BJ (cell line): ENCODE results near the gene TMEM120B. TPM values are rescaled to one million over a fixed set of nuclear protein-coding genes. Genes with fewer than 3 reads are reported as not detected.

Experiments used
- CTCF ChIA-PET: fragments of 350-600 bp; formaldehyde crosslinking; extraction: SDS; loops from one replicate; lab custom pipeline; 2021; ENCODE audit warnings: antibody characterized with exemption, inconsistent platforms; lab: Yijun Ruan, JAX
- POLR2A ChIA-PET: fragments of 300-600 bp; sonication (Branson Sonifier 250); formaldehyde crosslinking; extraction: SDS; loops from one replicate; lab custom pipeline; 2021; ENCODE audit warnings: antibody characterized with exemption; lab: Charles Lee
- DNase-seq: peaks from one replicate; pipeline ENCODE4 v3.0.0-alpha.2; 2011; ENCODE audit warnings: low read depth
- H3K27me3 ChIP-seq: 2 replicates; pipeline ENCODE4 v1.6.0; 2011; ENCODE audit warnings: low read length; ENCODE audit not compliant: control insufficient read depth, insufficient read depth
- H3K36me3 ChIP-seq: 2 replicates; pipeline ENCODE4 v1.5.1; 2011; ENCODE audit warnings: low read length; ENCODE audit not compliant: control insufficient read depth, insufficient read depth
- H3K4me3 ChIP-seq: 2 replicates; pipeline ENCODE4 v1.5.1; 2011; ENCODE audit warnings: low read depth, mild to moderate bottlenecking, control low read depth, low read length
- polyA plus RNA-seq: library from polyadenylated mRNA; depleted of rRNA; stranded (reverse); fragments of >200 nt; gene quantifications from 2 replicates; pipeline ENCODE4 v1.2.3, GENCODE V29; 2011
- TF ChIP-seq, protein P1 (sequence below): IDR thresholded peaks from 2 replicates; pipeline ENCODE4 v1.5.1; 2011; ENCODE audit warnings: low read depth, mild to moderate bottlenecking, control low read depth, inconsistent platforms, low read length, moderate library complexity; ENCODE audit not compliant: insufficient read depth

The TMEM120B gene
- polyA plus RNA-seq, 1 experiment = 11.4 TPM

DNA sequence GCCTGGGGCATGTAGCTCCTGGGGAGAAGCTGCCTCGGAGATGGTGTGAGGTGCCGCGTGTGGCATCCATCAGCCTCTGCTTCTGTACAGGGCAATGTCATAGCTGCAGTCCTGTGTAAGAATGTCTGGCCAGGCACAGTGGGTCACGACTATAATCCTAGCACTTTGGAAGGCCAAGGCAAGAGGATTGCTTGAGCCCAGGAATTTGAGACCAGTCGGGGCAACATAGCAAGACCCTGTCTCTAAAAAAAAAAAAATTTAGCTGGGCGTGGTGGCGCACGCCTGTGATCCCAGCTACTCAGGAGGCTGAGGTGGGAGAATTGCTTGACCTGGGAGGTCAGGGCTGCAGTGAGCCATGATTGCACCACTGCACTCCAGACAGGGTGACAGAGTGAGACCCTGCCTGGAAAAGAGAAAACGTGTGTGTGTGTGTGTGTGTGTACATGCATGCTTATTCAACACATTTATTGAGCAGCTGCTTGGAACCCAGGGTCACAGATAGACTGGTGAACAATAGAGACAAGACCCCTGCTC lies 56.8 kb downstream of the TMEM120B start:
- CTCF ChIA-PET = interaction anchor here (1.2 kb wide), 1 partner anchor 25 kb away, joined by 14 read pairs; the partner anchor contains the start of gene RHOF
- TF ChIP-seq, protein P1, sequence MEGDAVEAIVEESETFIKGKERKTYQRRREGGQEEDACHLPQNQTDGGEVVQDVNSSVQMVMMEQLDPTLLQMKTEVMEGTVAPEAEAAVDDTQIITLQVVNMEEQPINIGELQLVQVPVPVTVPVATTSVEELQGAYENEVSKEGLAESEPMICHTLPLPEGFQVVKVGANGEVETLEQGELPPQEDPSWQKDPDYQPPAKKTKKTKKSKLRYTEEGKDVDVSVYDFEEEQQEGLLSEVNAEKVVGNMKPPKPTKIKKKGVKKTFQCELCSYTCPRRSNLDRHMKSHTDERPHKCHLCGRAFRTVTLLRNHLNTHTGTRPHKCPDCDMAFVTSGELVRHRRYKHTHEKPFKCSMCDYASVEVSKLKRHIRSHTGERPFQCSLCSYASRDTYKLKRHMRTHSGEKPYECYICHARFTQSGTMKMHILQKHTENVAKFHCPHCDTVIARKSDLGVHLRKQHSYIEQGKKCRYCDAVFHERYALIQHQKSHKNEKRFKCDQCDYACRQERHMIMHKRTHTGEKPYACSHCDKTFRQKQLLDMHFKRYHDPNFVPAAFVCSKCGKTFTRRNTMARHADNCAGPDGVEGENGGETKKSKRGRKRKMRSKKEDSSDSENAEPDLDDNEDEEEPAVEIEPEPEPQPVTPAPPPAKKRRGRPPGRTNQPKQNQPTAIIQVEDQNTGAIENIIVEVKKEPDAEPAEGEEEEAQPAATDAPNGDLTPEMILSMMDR = no peak
- POLR2A ChIA-PET = no interaction called here
- Histone ChIP-seq H3K27me3 (no peaks in the 10 kb centered on the region), H3K36me3 (no peaks in the 10 kb centered on the region; the same call in 1 of the 2 replicates), H3K4me3 (no peak overlapping the region)
- no peak for DNase-seq

DNA sequence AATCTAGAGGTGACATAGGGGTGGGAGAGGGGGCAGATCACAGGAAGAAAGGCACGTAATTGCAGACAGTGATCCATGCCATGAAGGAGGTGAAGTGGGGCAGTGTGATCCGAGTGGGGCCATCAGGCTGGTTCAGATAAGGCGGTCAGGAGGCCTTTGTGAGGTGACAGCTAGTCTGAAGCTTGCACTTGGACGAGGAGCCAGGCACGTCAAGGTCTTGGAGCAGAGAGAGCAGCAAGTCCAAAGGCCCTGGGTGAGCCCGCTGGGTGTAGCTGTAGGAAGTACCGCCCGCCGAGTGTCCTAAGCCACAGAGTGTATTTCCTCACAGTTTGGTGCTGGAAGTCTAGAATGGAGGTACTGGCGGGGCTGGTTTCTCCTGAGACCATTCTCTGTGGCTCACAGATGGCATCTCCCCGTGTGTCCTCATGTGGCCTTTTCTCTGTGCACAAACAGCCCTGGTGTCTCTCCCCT lies 57.3 kb downstream of the TMEM120B start:
- ChIA-PET POLR2A (no interaction called here), CTCF (interaction anchor here (1.2 kb wide), 1 partner anchor 25 kb away, joined by 14 read pairs; the partner anchor contains the start of gene RHOF)
- Histone ChIP-seq H3K27me3 (no peaks in the 10 kb centered on the region), H3K36me3 (peaks cover 3% of the 10 kb centered on the region; the same call in 1 of the 2 replicates), H3K4me3 (no peak overlapping the region)
- no peak for DNase-seq
- TF ChIP-seq, protein P1 = no peak

DNA sequence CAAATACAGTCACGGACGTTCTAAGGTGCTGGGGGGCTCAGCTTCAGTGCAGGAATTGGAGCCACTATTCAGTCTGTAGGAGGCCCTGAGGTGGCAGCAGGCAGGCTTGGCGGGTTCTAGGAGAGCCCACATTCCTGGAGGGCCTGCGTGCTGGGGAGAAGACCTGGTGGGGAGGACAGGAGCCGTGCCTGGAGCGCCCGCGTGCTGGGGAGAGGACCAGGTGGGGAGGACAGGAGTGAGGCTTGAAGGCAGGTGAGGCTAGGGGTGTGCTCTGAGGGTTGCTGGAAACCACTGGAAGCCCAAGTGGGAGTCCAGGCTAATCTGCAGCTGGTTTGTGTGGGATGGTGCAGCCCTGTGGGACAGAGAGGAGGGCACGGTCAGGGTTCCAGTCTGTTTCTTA lies 57.8 kb downstream of the TMEM120B start:
- H3K4me3 ChIP-seq = no peak overlapping the region

DNA sequence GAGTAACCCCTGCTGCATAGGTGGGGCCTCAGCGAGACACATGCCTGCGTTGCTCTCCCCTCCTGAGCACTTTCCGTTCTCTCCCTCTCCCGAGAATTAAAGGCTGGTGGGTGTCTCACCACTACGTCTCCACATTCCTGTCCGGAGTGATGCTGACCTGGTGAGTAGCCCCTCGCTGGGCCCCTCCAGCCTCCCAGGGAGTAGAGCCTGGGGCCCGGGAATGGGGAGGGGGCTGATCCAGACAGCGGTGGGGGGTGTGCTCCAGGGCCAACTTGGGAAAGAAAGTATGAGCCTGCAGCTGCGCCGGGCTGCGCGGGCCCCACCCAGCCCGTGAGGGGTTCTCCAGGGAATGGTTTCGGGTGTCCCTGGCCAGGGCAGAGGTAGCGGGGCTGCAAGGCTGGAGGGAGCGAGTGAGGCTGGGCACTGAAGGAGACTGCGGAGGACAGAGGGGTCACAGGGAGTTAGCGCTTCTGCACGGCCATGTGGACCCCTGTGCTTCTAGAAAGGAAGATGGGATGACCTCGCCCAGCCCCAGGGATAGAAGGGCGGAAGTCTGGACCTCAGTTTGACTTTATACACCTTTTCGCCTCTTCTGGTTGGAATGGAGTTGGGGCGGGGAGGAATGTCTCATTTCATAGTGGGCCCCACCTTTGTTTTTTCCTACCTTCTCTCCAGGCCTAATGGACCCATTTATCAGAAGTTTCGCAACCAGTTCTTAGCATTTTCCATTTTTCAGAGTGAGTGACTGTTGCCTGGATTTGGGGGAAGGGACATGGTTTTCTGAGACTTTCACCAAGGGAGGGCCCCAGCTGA lies 58.5 kb downstream of the TMEM120B start:
- TF ChIP-seq, protein P1 = no peak
- H3K27me3 ChIP-seq = no peaks in the 10 kb centered on the region
- POLR2A ChIA-PET = interaction anchor here (0.6 kb wide), 1 partner anchor 39 kb away, joined by 17 read pairs; no protein-coding TSS in a partner anchor
- H3K36me3 ChIP-seq = peaks cover 3% of the 10 kb centered on the region; the same call in 1 of the 2 replicates
- no peak overlapping the region for H3K4me3 ChIP-seq
- DNase-seq = no peak
- CTCF ChIA-PET = interaction anchor here (1.1 to 17.3 kb wide), 3 partner anchors 20 to 74 kb away, joined by 3 to 322 read pairs (median 131); partner anchors contain the start of gene RHOF

More for the DNA sequence above, 57.8 kb downstream of the TMEM120B start:
- TF ChIP-seq, protein P1 = no peak
- DNase-seq = no peak
- ChIA-PET POLR2A (interaction anchor here (0.6 kb wide), 1 partner anchor 40 kb away, joined by 17 read pairs; no protein-coding TSS in a partner anchor), CTCF (interaction anchor here (8.1 kb wide), 1 partner anchor 73 kb away, joined by 131 read pairs; no protein-coding TSS in a partner anchor)
- peaks cover 3% of the 10 kb centered on the region; the same call in 1 of the 2 replicates for H3K36me3 ChIP-seq
- no peaks in the 10 kb centered on the region for H3K27me3 ChIP-seq
